Pancreas (tissue), 10 donors: ENCODE results near the gene ENTPD6. TPM values are rescaled to one million over a fixed set of nuclear protein-coding genes. Genes with fewer than 3 reads are reported as not detected.
"Not testable (repeated sequence)": the region's sequence is repeated elsewhere in the genome, so short reads cannot be mapped to it uniquely, and the experiment has no call there.

Source experiments
- ATAC-seq, 4 donors: fragments of 200-7000 bp; cut with Tn5 transposase; one replicate each; pipeline versions ENCODE4 v1.8.0 to v1.9.1; 2020; ENCODE audit warnings: mild to moderate bottlenecking in 4 of 4, moderate library complexity in 4 of 4
- DNase-seq, 6 donors: peaks; one replicate each; pipeline ENCODE4 v3.0.0-alpha.2; 2020
- FAIRE-seq: peaks from 2 replicates; lab custom pipeline; 2012; peaks lifted over from hg19 to GRCh38; lab: Jason Lieb, UNC
- H3K27ac ChIP-seq, 4 donors: fragments of 200-600 bp; sonication (generic); 1 replicate in 3 of 4; 2 replicates in 1 of 4; pipeline versions ENCODE4 v1.5.0 to v1.8.0; 2020
- H3K27me3 ChIP-seq, 4 donors: fragments of 200-600 bp; one replicate each; pipeline ENCODE4 v1.8.0; 2021
- H3K36me3 ChIP-seq, 3 donors: fragments of 200-600 bp; sonication (generic) in 1 of 3; one replicate each; pipeline versions ENCODE4 v1.5.0 to v1.8.0; 2020 to 2021
- H3K4me1 ChIP-seq, 3 donors: fragments of 200-600 bp; one replicate each; pipeline ENCODE4 v1.8.0; 2021
- H3K4me3 ChIP-seq, 4 donors: fragments of 200-600 bp; sonication (generic) in 2 of 4; one replicate each; pipeline versions ENCODE4 v1.5.0 to v1.8.0; 2020 to 2021
- H3K9me3 ChIP-seq, 4 donors: fragments of 200-600 bp; one replicate each; pipeline ENCODE4 v1.8.0; 2021
- CTCF ChIP-seq, 4 donors: fragments of 200-600 bp; sonication (generic) in 3 of 4; IDR thresholded peaks; one replicate each; pipeline versions ENCODE4 v1.5.0 to v1.8.0; 2021; ENCODE audit warnings: antibody characterized with exemption in 4 of 4
- WGBS, 2 donors: extraction: QIAGEN DNeasy Blood & Tissue Kit; methylation state at CpG; one replicate each; pipeline ENCODE4 v1.1.7; 2013; 5-methylcytosine and 5-hydroxymethylcytosine counted together
- intact Hi-C, 3 donors: fragments of 100-400 bp; cut with DNase I; formaldehyde crosslinking; loops; one replicate each; pipeline versions ENCODE4 v1.11.1 to v1.14.2; 2022
- polyA plus RNA-seq, 2 donors: library from polyadenylated mRNA; stranded (reverse); fragments of 200-250 nt; gene quantifications; one replicate each; pipeline ENCODE4 v1.2.3, GENCODE V29; 2013
- total RNA-seq, 6 donors: library from RNA; stranded (reverse); fragmentation: NEBNext Ultra II Directional in 4 of 6; extraction: Animal tissue kit (Norgen Biotek cat#: 25700) in 4 of 6; gene quantifications; one replicate each; pipeline versions ENCODE4 v1.2.1 to v1.2.4, GENCODE V29; 2021 to 2023
- donor health status: healthy with polysubstance abuse.
- donor health status: DM: no; HTN: no; CAD: no; lungs with moderate emphysema.
- donor health status: DM: no; HTN: no; CAD: no.
- donor health status: control.
- donor health status: control.
- donor health status: Bipolar disorder and iron deficiency.
- donor health status: DM: yes; HTN: yes; CAD: no.
- donor health status: DM: no; HTN: no; CAD: no.
- donor health status: DM: no; HTN: no; CAD: no.
- donor health status: DM: yes; HTN: yes; CAD: no.

Gene ENTPD6
- total and polyA plus RNA-seq, 8 donors = 31.4 to 99.3 (median 44.7) TPM

GRCh38 chr20:25233016-25233772 lies 37.7 kb downstream of the ENTPD6 start:
- DNase-seq = peak; percentile 76 to 89 (median 86)
- FAIRE-seq = no peak
- WGBS, 2 donors = 26% methylated on average over 10 of the region's 10 CpGs
- no peaks in the 10 kb centered on the region for H3K9me3 ChIP-seq
- peak; percentile 81 to 93 (median 90) for ATAC-seq
- peaks cover 9 to 17% (median 17%) of the 10 kb centered on the region in 3 donors for H3K4me1 ChIP-seq
- no peaks in the 10 kb centered on the region for H3K27me3 ChIP-seq
- no peak overlapping the region for H3K4me3 ChIP-seq
- intact Hi-C loops = no loop called here
- H3K36me3 ChIP-seq = no peaks in the 10 kb centered on the region
- H3K27ac ChIP-seq = peak overlapping the region in 3 of 4 donors; percentile 31 to 60 (median 31)
- TF ChIP-seq CTCF (IDR thresholded peaks at IDR 0.05) = no peak

- ATAC-seq, H3K27me3 ChIP-seq, H3K9me3 ChIP-seq, FAIRE-seq, H3K36me3 ChIP-seq, intact Hi-C loops, H3K4me3 ChIP-seq, DNase-seq: not testable (repeated sequence)
- H3K27ac ChIP-seq = peak overlapping the region in 2 of 4 donors; percentile 31 to 60
- H3K4me1 ChIP-seq = peaks cover 9 to 17% (median 17%) of the 10 kb centered on the region in 3 donors
- WGBS, 2 donors = 63 to 70% methylated on average over 8 of the region's 8 CpGs
These were observed 38.7 kb downstream of the ENTPD6 start for GRCh38 chr20:25234009-25234849.

GRCh38 chr20:25236450-25237304 lies 41.2 kb downstream of the ENTPD6 start:
- no peak overlapping the region for H3K27ac ChIP-seq
- H3K4me1 ChIP-seq = peaks cover 9 to 12% (median 12%) of the 10 kb centered on the region in 3 donors
- no peak for ATAC-seq
- H3K36me3 ChIP-seq = no peaks in the 10 kb centered on the region
- TF ChIP-seq CTCF (IDR thresholded peaks at IDR 0.05) = no peak
- FAIRE-seq = no peak
- no peaks in the 10 kb centered on the region for H3K9me3 ChIP-seq
- 78 to 84% methylated on average over 14 to 15 of the region's 15 CpGs for WGBS, 2 donors
- H3K27me3 ChIP-seq = no peaks in the 10 kb centered on the region
- no peak overlapping the region for H3K4me3 ChIP-seq
- intact Hi-C loops = no loop called here
- DNase-seq = no peak

GRCh38 chr20:25237610-25238318 lies 42.3 kb downstream of the ENTPD6 start:
- Histone ChIP-seq H3K9me3 (no peaks in the 10 kb centered on the region), H3K4me1 (peaks cover 5 to 12% (median 9%) of the 10 kb centered on the region in 3 donors), H3K27ac (no peak overlapping the region), H3K27me3 (no peaks in the 10 kb centered on the region), H3K36me3 (no peaks in the 10 kb centered on the region), H3K4me3 (no peak overlapping the region)
- WGBS, 2 donors = 61 to 73% methylated on average over 10 of the region's 10 CpGs
- ATAC-seq (peak in 3 of 4 donors; percentile 39 to 81 (median 55)), FAIRE-seq (no peak), DNase-seq (no peak)
- intact Hi-C loops = no loop called here
- TF ChIP-seq CTCF (IDR thresholded peaks at IDR 0.05) = no peak
